MG63 (cell line): Measurements from ENCODE around the gene CRYAB. TPM values are rescaled to one million over a fixed set of nuclear protein-coding genes. Genes with fewer than 3 reads are reported as not detected.

Source experiments
- DNase-seq: peaks from one replicate; pipeline ENCODE4 v3.0.0-alpha.2; 2020
- H3K27me3 ChIP-seq: fragments of 250-450 bp; sonication (Bioruptor Pico); 2 replicates; pipeline ENCODE4 v1.5.1; 2020; ENCODE audit warnings: mild to moderate bottlenecking, moderate library complexity
- H3K36me3 ChIP-seq: fragments of 250-450 bp; sonication (Bioruptor Pico); 2 replicates; pipeline ENCODE4 v1.5.1; 2020; ENCODE audit warnings: mild to moderate bottlenecking, moderate library complexity
- H3K4me3 ChIP-seq: fragments of 250-450 bp; sonication (Bioruptor Pico); 2 replicates; pipeline ENCODE4 v1.5.1; 2020; ENCODE audit warnings: mild to moderate bottlenecking, moderate library complexity
- H3K9me3 ChIP-seq: fragments of 250-450 bp; sonication (Bioruptor Pico); 2 replicates; pipeline ENCODE4 v1.5.1; 2020; ENCODE audit warnings: mild to moderate bottlenecking, moderate library complexity
- total RNA-seq: library from RNA; depleted of rRNA; stranded (reverse); fragments of >200 nt; shearing (Covaris generic); gene quantifications from 2 replicates; pipeline ENCODE4 v1.2.3, GENCODE V29; 2014; ENCODE audit warnings: low replicate concordance; rRNA removed

The CRYAB gene
- total RNA-seq, 1 experiment from 2014 or later: 15.7 TPM

GRCh38 chr11:111878849-111879636 lies 32.5 kb downstream of the CRYAB start, which contains the start of the genes CFAP68 and FDXACB1:
Gene CFAP68 (plus strand): TSS chr11:111879541. CDS start chr11:111879561, 20 bp downstream.
Gene FDXACB1 (minus strand): TSS chr11:111879165. CDS start chr11:111879132, 33 bp downstream.
- no peaks in the 10 kb centered on the region for H3K9me3 ChIP-seq
- DNase-seq: peak; percentile 95
- H3K27me3 ChIP-seq: no peaks in the 10 kb centered on the region
- no peaks in the 10 kb centered on the region for H3K36me3 ChIP-seq
- H3K4me3 ChIP-seq: peak within 1 kb of the TSS; percentile 62

DNA sequence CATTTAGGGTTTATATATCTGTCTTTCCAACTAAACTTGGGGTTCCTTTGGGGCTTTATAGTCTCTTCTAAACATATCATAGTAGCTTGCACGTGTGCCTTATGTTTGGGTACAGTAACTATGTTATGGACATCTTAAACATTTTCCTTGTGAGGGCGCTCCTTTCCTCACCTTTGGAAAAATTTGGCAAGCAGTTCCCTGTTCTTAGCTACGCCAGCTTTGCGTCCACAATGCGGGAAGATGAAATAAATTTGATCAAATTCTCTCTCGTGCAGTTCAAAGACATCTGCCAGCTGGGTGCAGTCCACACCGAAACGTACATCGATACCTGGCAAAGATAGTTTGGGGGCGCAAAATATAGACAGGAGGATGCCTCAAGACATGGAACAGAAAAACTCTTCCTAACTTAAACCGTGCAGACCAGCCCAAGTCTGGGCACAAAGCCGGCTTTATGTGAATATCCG lies 33.2 kb downstream of the CRYAB start:
- no peak for DNase-seq
- Histone ChIP-seq H3K9me3 (no peaks in the 10 kb centered on the region), H3K4me3 (peak overlapping the region; percentile 62), H3K27me3 (no peaks in the 10 kb centered on the region), H3K36me3 (no peaks in the 10 kb centered on the region)

DNA sequence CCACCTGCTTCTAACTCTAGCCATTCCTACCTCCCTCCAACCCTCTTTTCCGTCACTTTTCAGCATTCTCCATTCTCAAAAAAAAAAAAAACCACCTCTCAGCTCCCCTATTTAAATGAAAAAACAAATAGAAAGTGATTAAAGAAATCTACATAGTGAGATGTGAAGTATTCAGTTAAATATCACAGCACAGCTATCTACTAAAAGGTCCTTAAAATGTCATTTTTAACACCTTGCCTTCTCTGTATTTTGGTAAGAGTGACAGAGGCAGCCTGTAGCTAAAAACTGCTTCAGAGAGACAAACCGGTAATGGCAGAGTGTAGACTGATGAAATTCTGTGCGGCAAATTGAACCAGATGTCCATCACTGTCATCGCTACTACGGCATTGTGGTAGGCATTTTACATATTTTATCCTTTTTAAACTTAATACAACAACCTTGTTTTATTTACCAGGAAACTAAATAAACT lies 39.8 kb downstream of the CRYAB start:
- H3K27me3 ChIP-seq: no peaks in the 10 kb centered on the region
- no peak for DNase-seq
- no peaks in the 10 kb centered on the region for H3K9me3 ChIP-seq
- H3K36me3 ChIP-seq: peaks cover 13% of the 10 kb centered on the region
- peak overlapping the region; percentile 97 for H3K4me3 ChIP-seq

DNA sequence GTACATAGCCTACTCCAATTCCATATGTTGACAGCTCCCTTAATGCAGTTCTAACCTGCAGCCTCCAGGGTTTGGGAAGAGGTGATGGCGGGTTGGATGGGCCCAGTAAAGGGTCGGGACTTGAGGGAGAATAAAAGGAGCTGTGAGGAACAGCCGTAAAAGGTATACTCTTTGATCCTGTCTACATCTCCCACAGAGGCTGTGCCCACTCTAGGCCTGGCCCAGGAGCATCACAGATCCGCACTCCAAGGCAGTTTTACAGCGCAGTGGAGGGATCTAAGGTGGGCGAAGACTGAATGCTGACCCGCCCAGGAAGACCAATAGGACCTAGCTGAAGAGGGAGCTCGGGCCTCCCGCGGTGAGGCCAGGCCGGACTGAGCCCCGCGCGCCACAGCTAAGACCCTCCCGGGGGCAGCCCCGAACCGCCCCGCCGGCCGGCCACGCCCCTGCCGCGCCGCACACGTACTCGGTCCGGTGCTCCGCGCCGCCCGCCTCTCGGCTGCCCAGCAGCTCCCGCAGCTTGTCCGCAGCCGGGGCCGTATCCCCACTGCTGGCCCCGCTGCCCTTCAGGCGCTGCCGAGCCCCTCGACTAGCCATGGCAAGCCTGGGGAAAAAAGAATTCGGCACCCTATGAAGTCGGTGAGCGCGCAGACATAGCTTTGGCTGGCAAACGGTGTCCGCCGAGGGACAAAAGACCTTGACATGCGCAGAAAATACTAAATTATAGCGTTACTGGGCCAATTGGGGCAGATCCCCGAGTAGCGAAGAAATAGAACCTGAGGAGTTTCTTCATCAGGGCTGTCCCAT lies 40.5 kb downstream of the CRYAB start, which contains the start of gene ALG9:
TSS of gene ALG9 (minus strand) at position 696 of the 807 bp plus-strand sequence. CDS start at position 597, 99 bp downstream.
- Histone ChIP-seq H3K36me3 (peaks cover 13% of the 10 kb centered on the region), H3K4me3 (peak within 1 kb of the TSS; percentile 97), H3K9me3 (no peaks in the 10 kb centered on the region), H3K27me3 (no peaks in the 10 kb centered on the region)
- DNase-seq: peak; percentile 86

- Histone ChIP-seq H3K9me3 (no peaks in the 10 kb centered on the region), H3K27me3 (no peaks in the 10 kb centered on the region), H3K4me3 (peak overlapping the region; percentile 97), H3K36me3 (peaks cover 13% of the 10 kb centered on the region)
- DNase-seq: no peak
These were observed 41.1 kb downstream of the CRYAB start for GRCh38 chr11:111870522-111870885.

DNA sequence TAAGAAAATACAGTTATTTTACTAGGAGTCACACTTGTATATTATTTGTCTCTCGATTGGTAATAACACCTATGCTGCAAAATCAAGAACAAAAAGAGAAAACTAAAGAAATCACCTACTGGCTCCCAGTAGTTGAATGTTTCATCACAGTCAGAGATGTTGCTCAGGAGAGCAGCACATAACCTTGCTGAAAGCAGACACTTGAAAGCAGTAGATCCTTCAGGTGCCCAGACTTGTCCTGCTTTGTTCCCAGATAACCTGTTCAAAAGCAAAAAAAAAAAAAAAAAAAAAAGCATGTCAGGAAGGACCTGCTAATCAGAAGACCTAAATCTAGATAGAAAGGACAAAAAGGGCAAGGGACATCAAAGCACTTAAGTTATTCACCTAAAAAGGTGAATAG lies 41.5 kb downstream of the CRYAB start:
- Histone ChIP-seq H3K36me3 (peaks cover 15% of the 10 kb centered on the region), H3K27me3 (no peaks in the 10 kb centered on the region), H3K4me3 (peak overlapping the region; percentile 97), H3K9me3 (no peaks in the 10 kb centered on the region)
- no peak for DNase-seq

GRCh38 chr11:111860257-111860656 lies 51.3 kb downstream of the CRYAB start:
- Histone ChIP-seq H3K4me3 (no peak overlapping the region), H3K27me3 (no peaks in the 10 kb centered on the region), H3K9me3 (no peaks in the 10 kb centered on the region), H3K36me3 (peaks cover 28% of the 10 kb centered on the region)
- DNase-seq: no peak

Other genes with a start within 250 kb of the CRYAB start
- gene PPP2R1B, start 145.4 kb downstream of the CRYAB start, total RNA-seq: 16.1 TPM in 2 replicates
- gene ALG9, start 40.2 kb downstream of the CRYAB start, total RNA-seq: 16.4 and 23.6 TPM in 2 replicates
- 2.3 and 2.5 TPM in 2 replicates for gene FDXACB1, start 32.6 kb downstream of the CRYAB start, total RNA-seq
- gene CFAP68, start 32.2 kb downstream of the CRYAB start, total RNA-seq: 11.3 and 27.4 TPM in 2 replicates
- 3.8 TPM in 1 of 2 replicates, not detected in the other for gene HSPB2, start 964 bp upstream of the CRYAB start, total RNA-seq
- not detected in 2 replicates for gene C11orf52, start 7.1 kb upstream of the CRYAB start, total RNA-seq
- gene DIXDC1, start 25.6 kb upstream of the CRYAB start, total RNA-seq: 5.2 and 7.0 TPM in 2 replicates
- gene DLAT, start 113.6 kb upstream of the CRYAB start, total RNA-seq: 33.1 and 39.8 TPM in 2 replicates
- gene PIH1D2, start 162.2 kb upstream of the CRYAB start, total RNA-seq: 4.9 and 14.6 TPM in 2 replicates
- 27.8 and 56.9 TPM in 2 replicates for gene NKAPD1, start 162.5 kb upstream of the CRYAB start, total RNA-seq
- gene TIMM8B, start 175.0 kb upstream of the CRYAB start, total RNA-seq: 38.3 and 47.0 TPM in 2 replicates
- gene SDHD, start 175.1 kb upstream of the CRYAB start, total RNA-seq: 188 and 203 TPM in 2 replicates